ENCODE results near the gene CCP110. TPM values are rescaled to one million over a fixed set of nuclear protein-coding genes. Genes with fewer than 3 reads are reported as not detected.
"Not testable (repeated sequence)": the region's sequence is repeated elsewhere in the genome, so short reads cannot be mapped to it uniquely, and the experiment has no call there.

CCP110 gene
- polyA plus RNA-seq, 4 donors: 2.0 to 16.7 (median 4.0) TPM

GRCh38 chr16:19524616-19525384 lies 1.1 kb downstream of the CCP110 start:
- H3K4me1 ChIP-seq (ENCODE audit: control insufficient read depth in 3 of 3, insufficient read depth in 2 of 3, low read depth in 1 of 3, low read length in 2 of 3): peaks cover 0 to 18% (median 6%) of the 10 kb centered on the region in 3 donors
- no peaks in the 10 kb centered on the region for H3K9me3 ChIP-seq (ENCODE audit: control insufficient read depth in 2 of 2, insufficient read depth in 1 of 2, low read depth in 1 of 2, low read length in 1 of 2)
- H3K4me3 ChIP-seq (ENCODE audit: low read depth in 1 of 3, low read length in 3 of 3): peak overlapping the region; percentile 77 to 92 (median 91)
- no peaks in the 10 kb centered on the region for H3K27me3 ChIP-seq (ENCODE audit: control insufficient read depth in 3 of 3, insufficient read depth in 3 of 3, low read length in 3 of 3)
- H3K36me3 ChIP-seq (ENCODE audit: control insufficient read depth in 3 of 3, insufficient read depth in 2 of 3, low read depth in 1 of 3, low read length in 3 of 3): peaks cover 1 to 10% (median 3%) of the 10 kb centered on the region in 3 donors
- FAIRE-seq: no peak
- WGBS, 3 donors: 12 to 19% (median 14%) methylated on average over 19 of the region's 19 CpGs
- H3K27ac ChIP-seq (ENCODE audit: low read depth in 1 of 3, low read length in 2 of 3): peak overlapping the region in 2 of 3 donors; percentile 48 to 62
- DNase-seq: peak in 1 of 2 donors; percentile 58

- peak overlapping the region in 1 of 3 donors; percentile 36 for H3K27ac ChIP-seq (ENCODE audit: low read depth in 1 of 3, low read length in 2 of 3)
- DNase-seq (no peak), FAIRE-seq (no peak)
- peaks cover 3 to 10% (median 4%) of the 10 kb centered on the region in 3 donors for H3K36me3 ChIP-seq (ENCODE audit: control insufficient read depth in 3 of 3, insufficient read depth in 2 of 3, low read depth in 1 of 3, low read length in 3 of 3)
- H3K27me3 ChIP-seq (ENCODE audit: control insufficient read depth in 3 of 3, insufficient read depth in 3 of 3, low read length in 3 of 3): no peaks in the 10 kb centered on the region
- peaks cover 0 to 13% (median 6%) of the 10 kb centered on the region in 3 donors for H3K4me1 ChIP-seq (ENCODE audit: control insufficient read depth in 3 of 3, insufficient read depth in 2 of 3, low read depth in 1 of 3, low read length in 2 of 3)
- WGBS, 3 donors: 90 to 94% (median 91%) methylated on average over 2 of the region's 2 CpGs
- no peaks in the 10 kb centered on the region for H3K9me3 ChIP-seq (ENCODE audit: control insufficient read depth in 2 of 2, insufficient read depth in 1 of 2, low read depth in 1 of 2, low read length in 1 of 2)
- H3K4me3 ChIP-seq (ENCODE audit: low read depth in 1 of 3, low read length in 3 of 3): peak overlapping the region in 1 of 3 donors; percentile 77
Observed at GRCh38 chr16:19525385-19525723, 1.6 kb downstream of the CCP110 start.

GRCh38 chr16:19527161-19527560 lies 3.4 kb downstream of the CCP110 start:
- Histone ChIP-seq H3K9me3 (ENCODE audit: control insufficient read depth in 2 of 2, insufficient read depth in 1 of 2, low read depth in 1 of 2, low read length in 1 of 2) (no peaks in the 10 kb centered on the region), H3K36me3 (ENCODE audit: control insufficient read depth in 3 of 3, insufficient read depth in 2 of 3, low read depth in 1 of 3, low read length in 3 of 3) (peaks cover 3 to 14% (median 4%) of the 10 kb centered on the region in 3 donors), H3K4me1 (ENCODE audit: control insufficient read depth in 3 of 3, insufficient read depth in 2 of 3, low read depth in 1 of 3, low read length in 2 of 3) (peaks cover 0 to 10% (median 6%) of the 10 kb centered on the region in 3 donors), H3K4me3 (ENCODE audit: low read depth in 1 of 3, low read length in 3 of 3) (no peak overlapping the region), H3K27ac (ENCODE audit: low read depth in 1 of 3, low read length in 2 of 3) (no peak overlapping the region), H3K27me3 (ENCODE audit: control insufficient read depth in 3 of 3, insufficient read depth in 3 of 3, low read length in 3 of 3) (no peaks in the 10 kb centered on the region)
- DNase-seq: no peak
- WGBS, 3 donors: 65 to 87% (median 86%) methylated on average over 1 of the region's 1 CpG
- FAIRE-seq: no peak

- FAIRE-seq (no peak), DNase-seq (no peak)
- WGBS, 3 donors: 99 to 100% (median 100%) methylated on average over 3 of the region's 3 CpGs
- H3K9me3 ChIP-seq (ENCODE audit: control insufficient read depth in 2 of 2, insufficient read depth in 1 of 2, low read depth in 1 of 2, low read length in 1 of 2): no peaks in the 10 kb centered on the region
- peaks cover 0 to 6% (median 5%) of the 10 kb centered on the region in 3 donors for H3K4me1 ChIP-seq (ENCODE audit: control insufficient read depth in 3 of 3, insufficient read depth in 2 of 3, low read depth in 1 of 3, low read length in 2 of 3)
- H3K27ac ChIP-seq (ENCODE audit: low read depth in 1 of 3, low read length in 2 of 3): no peak overlapping the region
- peaks cover 4 to 14% (median 5%) of the 10 kb centered on the region in 3 donors for H3K36me3 ChIP-seq (ENCODE audit: control insufficient read depth in 3 of 3, insufficient read depth in 2 of 3, low read depth in 1 of 3, low read length in 3 of 3)
- no peak overlapping the region for H3K4me3 ChIP-seq (ENCODE audit: low read depth in 1 of 3, low read length in 3 of 3)
- H3K27me3 ChIP-seq (ENCODE audit: control insufficient read depth in 3 of 3, insufficient read depth in 3 of 3, low read length in 3 of 3): no peaks in the 10 kb centered on the region
Observed at GRCh38 chr16:19528666-19529065, 4.9 kb downstream of the CCP110 start.

- H3K27ac ChIP-seq (ENCODE audit: low read depth in 1 of 3, low read length in 2 of 3): no peak overlapping the region
- DNase-seq (no peak), FAIRE-seq (no peak)
- no peaks in the 10 kb centered on the region for H3K4me1 ChIP-seq (ENCODE audit: control insufficient read depth in 3 of 3, insufficient read depth in 2 of 3, low read depth in 1 of 3, low read length in 2 of 3)
- WGBS, 3 donors: 64 to 88% (median 86%) methylated on average over 1 of the region's 1 CpG
- no peak overlapping the region for H3K4me3 ChIP-seq (ENCODE audit: low read depth in 1 of 3, low read length in 3 of 3)
- peaks cover 6 to 16% (median 7%) of the 10 kb centered on the region in 3 donors for H3K36me3 ChIP-seq (ENCODE audit: control insufficient read depth in 3 of 3, insufficient read depth in 2 of 3, low read depth in 1 of 3, low read length in 3 of 3)
- H3K9me3 ChIP-seq (ENCODE audit: control insufficient read depth in 2 of 2, insufficient read depth in 1 of 2, low read depth in 1 of 2, low read length in 1 of 2): no peaks in the 10 kb centered on the region
- no peaks in the 10 kb centered on the region for H3K27me3 ChIP-seq (ENCODE audit: control insufficient read depth in 3 of 3, insufficient read depth in 3 of 3, low read length in 3 of 3)
Observed at GRCh38 chr16:19532601-19533000, 8.9 kb downstream of the CCP110 start.

- no peak overlapping the region for H3K27ac ChIP-seq (ENCODE audit: low read depth in 1 of 3, low read length in 2 of 3)
- H3K4me3 ChIP-seq (ENCODE audit: low read depth in 1 of 3, low read length in 3 of 3): no peak overlapping the region
- FAIRE-seq (no peak), DNase-seq (no peak)
- no peaks in the 10 kb centered on the region for H3K9me3 ChIP-seq (ENCODE audit: control insufficient read depth in 2 of 2, insufficient read depth in 1 of 2, low read depth in 1 of 2, low read length in 1 of 2)
- peaks cover 0 to 2% (median 0%) of the 10 kb centered on the region in 3 donors for H3K4me1 ChIP-seq (ENCODE audit: control insufficient read depth in 3 of 3, insufficient read depth in 2 of 3, low read depth in 1 of 3, low read length in 2 of 3)
- H3K27me3 ChIP-seq (ENCODE audit: control insufficient read depth in 3 of 3, insufficient read depth in 3 of 3, low read length in 3 of 3): no peaks in the 10 kb centered on the region
- 90 to 98% (median 93%) methylated on average over 6 of the region's 6 CpGs for WGBS, 3 donors
- peaks cover 1 to 18% (median 9%) of the 10 kb centered on the region in 3 donors for H3K36me3 ChIP-seq (ENCODE audit: control insufficient read depth in 3 of 3, insufficient read depth in 2 of 3, low read depth in 1 of 3, low read length in 3 of 3)
Observed at GRCh38 chr16:19540241-19540970, 16.7 kb downstream of the CCP110 start.

GRCh38 chr16:19542138-19542821 lies 18.5 kb downstream of the CCP110 start:
- 20 to 67% (median 41%) methylated on average over 3 of the region's 3 CpGs for WGBS, 3 donors
- H3K4me3 ChIP-seq (ENCODE audit: low read depth in 1 of 3, low read length in 3 of 3): no peak overlapping the region
- peak; percentile 63 to 87 for DNase-seq
- H3K27me3 ChIP-seq (ENCODE audit: control insufficient read depth in 3 of 3, insufficient read depth in 3 of 3, low read length in 3 of 3): no peaks in the 10 kb centered on the region
- H3K9me3 ChIP-seq (ENCODE audit: control insufficient read depth in 2 of 2, insufficient read depth in 1 of 2, low read depth in 1 of 2, low read length in 1 of 2): no peaks in the 10 kb centered on the region
- H3K4me1 ChIP-seq (ENCODE audit: control insufficient read depth in 3 of 3, insufficient read depth in 2 of 3, low read depth in 1 of 3, low read length in 2 of 3): peaks cover 0 to 2% (median 0%) of the 10 kb centered on the region in 3 donors
- peaks cover 1 to 20% (median 8%) of the 10 kb centered on the region in 3 donors for H3K36me3 ChIP-seq (ENCODE audit: control insufficient read depth in 3 of 3, insufficient read depth in 2 of 3, low read depth in 1 of 3, low read length in 3 of 3)
- FAIRE-seq: no peak
- H3K27ac ChIP-seq (ENCODE audit: low read depth in 1 of 3, low read length in 2 of 3): no peak overlapping the region

GRCh38 chr16:19543278-19543996 lies 19.7 kb downstream of the CCP110 start:
- H3K27ac ChIP-seq (ENCODE audit: low read depth in 1 of 3, low read length in 2 of 3); FAIRE-seq; H3K4me1 ChIP-seq (ENCODE audit: control insufficient read depth in 3 of 3, insufficient read depth in 2 of 3, low read depth in 1 of 3, low read length in 2 of 3); H3K4me3 ChIP-seq (ENCODE audit: low read depth in 1 of 3, low read length in 3 of 3); DNase-seq; H3K27me3 ChIP-seq (ENCODE audit: control insufficient read depth in 3 of 3, insufficient read depth in 3 of 3, low read length in 3 of 3); H3K9me3 ChIP-seq (ENCODE audit: control insufficient read depth in 2 of 2, insufficient read depth in 1 of 2, low read depth in 1 of 2, low read length in 1 of 2): not testable (repeated sequence)
- WGBS, 3 donors: 69 to 79% (median 78%) methylated on average over 10 of the region's 10 CpGs
- H3K36me3 ChIP-seq (ENCODE audit: control insufficient read depth in 3 of 3, insufficient read depth in 2 of 3, low read depth in 1 of 3, low read length in 3 of 3): peaks cover 4 to 14% (median 8%) of the 10 kb centered on the region in 3 donors
